COLO829 (cell line): Measurements from ENCODE around the gene TMEM131L.
A peak's percentile ranks its signal among the peaks of the same experiment; 100 is the strongest.
"Not testable (repeated sequence)": the region's sequence is repeated elsewhere in the genome, so short reads cannot be mapped to it uniquely, and the experiment has no call there.

Source experiments
- DNase-seq: peaks from one replicate; pipeline ENCODE4 v3.0.0; 2012; ENCODE audit warnings: low spot score

The TMEM131L gene, protein sequence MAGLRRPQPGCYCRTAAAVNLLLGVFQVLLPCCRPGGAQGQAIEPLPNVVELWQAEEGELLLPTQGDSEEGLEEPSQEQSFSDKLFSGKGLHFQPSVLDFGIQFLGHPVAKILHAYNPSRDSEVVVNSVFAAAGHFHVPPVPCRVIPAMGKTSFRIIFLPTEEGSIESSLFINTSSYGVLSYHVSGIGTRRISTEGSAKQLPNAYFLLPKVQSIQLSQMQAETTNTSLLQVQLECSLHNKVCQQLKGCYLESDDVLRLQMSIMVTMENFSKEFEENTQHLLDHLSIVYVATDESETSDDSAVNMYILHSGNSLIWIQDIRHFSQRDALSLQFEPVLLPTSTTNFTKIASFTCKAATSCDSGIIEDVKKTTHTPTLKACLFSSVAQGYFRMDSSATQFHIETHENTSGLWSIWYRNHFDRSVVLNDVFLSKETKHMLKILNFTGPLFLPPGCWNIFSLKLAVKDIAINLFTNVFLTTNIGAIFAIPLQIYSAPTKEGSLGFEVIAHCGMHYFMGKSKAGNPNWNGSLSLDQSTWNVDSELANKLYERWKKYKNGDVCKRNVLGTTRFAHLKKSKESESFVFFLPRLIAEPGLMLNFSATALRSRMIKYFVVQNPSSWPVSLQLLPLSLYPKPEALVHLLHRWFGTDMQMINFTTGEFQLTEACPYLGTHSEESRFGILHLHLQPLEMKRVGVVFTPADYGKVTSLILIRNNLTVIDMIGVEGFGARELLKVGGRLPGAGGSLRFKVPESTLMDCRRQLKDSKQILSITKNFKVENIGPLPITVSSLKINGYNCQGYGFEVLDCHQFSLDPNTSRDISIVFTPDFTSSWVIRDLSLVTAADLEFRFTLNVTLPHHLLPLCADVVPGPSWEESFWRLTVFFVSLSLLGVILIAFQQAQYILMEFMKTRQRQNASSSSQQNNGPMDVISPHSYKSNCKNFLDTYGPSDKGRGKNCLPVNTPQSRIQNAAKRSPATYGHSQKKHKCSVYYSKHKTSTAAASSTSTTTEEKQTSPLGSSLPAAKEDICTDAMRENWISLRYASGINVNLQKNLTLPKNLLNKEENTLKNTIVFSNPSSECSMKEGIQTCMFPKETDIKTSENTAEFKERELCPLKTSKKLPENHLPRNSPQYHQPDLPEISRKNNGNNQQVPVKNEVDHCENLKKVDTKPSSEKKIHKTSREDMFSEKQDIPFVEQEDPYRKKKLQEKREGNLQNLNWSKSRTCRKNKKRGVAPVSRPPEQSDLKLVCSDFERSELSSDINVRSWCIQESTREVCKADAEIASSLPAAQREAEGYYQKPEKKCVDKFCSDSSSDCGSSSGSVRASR (N-terminal part only)

DNA sequence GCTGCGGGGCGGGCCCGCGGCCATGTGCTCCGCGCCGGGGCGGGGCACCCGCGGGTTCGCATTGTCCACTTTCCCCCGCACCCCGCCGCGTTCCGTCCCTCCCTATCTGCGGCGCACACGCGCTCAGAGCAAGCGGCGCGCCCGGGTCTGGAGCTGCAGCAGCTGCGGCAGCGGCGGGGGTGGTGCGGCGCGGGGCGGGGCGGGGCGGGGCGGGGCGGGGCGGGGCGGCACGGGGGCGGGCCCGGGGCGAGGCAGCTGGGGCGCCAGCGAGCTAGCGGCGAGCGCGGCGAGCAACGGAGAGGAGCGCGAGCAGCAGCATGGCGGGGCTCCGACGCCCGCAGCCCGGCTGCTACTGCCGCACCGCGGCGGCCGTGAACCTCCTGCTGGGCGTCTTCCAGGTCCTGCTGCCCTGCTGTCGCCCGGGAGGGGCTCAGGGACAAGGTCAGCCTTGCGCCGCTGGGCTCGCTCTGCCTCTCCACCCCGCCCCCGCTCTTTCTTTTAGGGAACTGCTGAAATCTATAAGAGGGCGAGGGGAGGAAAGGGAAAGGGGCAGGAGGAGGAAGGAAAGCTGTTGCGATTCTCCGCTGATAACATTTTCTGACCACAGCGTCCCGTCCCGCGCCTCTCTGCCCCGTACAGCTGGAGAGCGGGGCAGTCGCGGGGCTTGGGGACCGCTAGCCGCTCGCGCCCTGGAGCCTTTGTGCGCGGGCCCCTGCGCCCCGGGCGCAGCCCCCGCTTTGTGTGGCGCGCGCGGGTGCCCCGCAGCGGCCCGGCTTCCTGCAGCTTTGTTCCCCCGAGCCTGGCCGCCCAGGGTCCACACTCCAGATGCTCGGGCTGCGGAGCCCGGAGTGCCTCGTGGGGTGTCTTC is at the start of gene TMEM131L:
TMEM131L (plus strand) TSS at position 280 of the 868 bp plus-strand sequence; CDS start at position 318, 38 bp downstream.
- DNase-seq = peak; percentile 36

DNA sequence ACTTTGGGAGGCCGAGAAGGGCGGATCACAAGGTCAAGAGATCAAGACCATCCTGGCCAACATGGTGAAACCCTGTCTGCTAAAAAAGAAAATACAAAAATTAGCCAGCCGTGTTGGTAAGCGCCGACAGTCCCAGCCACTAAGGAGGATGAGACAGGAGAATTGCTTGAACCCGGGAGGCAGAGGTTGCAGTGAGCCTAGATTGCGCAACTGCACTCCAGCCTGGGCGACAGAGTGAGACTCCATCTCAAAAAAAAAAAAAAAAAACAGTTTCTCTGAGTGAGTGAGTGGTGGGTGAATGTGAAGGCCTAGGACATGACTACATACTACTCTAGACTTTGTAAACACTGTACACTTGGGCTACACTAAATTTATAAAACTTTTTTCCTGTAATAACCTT is 49.7 kb upstream of the TMEM131L start:
- not testable (repeated sequence) for DNase-seq

DNA sequence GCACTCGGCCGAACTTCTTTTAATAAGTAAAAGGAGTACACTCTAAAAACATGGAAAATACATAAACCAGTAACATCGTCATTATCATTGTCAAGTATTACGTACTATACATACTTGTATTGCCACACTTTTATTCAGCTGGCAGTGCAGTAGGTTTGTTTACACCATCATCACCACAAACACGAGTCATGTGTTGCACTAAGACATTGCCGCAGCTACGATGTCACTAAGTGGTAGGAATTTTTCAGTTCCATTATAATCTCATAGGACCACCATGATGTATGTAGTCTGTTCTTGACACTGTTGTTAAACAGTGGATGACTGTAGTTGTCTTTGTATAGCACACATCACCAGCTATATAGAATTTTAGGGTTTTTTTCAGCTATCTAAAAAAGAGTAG is 48.0 kb upstream of the TMEM131L start:
- no peak for DNase-seq

DNA sequence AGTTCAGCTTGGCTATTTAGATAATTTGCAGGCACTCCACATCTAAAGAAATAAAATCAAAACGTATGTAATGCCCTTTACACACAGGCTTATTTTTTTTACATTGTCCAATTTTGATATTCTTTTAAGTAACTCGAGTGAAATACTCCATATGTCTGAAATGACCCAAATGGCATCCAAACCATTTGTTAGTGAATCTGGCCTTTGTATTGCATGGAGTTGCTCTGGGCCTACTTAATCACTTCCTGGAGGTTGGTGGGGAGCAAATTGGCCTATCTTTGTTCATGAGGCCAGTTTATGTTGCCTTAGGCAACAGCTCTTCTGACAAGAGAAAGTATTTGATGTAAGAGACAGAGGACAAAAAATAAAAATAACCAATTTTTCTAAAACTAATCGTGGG is 47.6 kb upstream of the TMEM131L start:
- peak; percentile 91 for DNase-seq

DNA sequence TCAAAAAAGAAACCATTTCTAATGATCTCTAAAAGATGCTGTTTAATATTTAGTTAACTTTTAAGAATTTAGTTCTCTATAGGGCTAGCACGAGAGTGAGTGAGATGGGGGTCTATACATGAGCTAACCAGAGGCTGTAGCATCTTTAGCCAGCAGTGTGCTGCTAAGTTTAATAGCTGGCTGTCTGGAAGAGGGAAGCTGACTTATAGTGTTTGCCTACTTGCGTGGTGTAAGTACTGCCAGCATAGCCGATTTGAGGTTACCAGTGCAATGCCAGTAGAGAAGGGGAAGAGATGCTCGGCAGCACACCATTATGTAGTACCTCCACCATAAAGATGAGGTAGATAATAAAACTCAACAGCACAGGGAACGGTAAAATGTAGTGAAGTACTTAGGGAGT is 47.1 kb upstream of the TMEM131L start:
- DNase-seq = no peak

DNA sequence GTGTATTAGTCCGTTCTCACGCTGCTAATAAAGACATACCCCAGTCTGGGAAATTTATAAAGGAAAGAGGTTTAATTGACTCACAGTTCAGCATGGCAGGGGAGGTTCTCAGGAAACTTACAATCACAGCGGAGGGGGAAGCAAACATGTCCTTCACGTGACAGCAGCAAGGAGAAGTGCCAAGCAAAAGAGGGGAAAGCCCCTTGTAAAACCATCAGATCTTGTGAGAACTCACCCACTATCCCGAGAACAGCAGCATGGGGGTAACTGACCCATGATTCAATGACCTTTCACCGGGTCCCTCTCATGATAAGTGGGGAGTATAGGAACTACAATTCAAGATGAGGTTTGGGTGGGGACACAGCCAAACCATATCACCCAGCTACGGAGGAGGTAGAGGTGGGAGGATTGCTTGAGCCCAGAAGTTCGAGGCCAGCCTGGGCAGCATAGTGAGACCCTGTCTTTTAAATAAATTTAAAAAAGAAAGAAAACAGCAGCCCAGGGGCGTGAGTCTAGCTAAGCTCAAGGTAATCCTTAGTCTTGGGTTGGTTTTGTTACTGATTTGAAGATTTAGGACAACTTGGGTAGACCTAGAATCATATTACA is 46.4 kb upstream of the TMEM131L start:
- DNase-seq = no peak

DNA sequence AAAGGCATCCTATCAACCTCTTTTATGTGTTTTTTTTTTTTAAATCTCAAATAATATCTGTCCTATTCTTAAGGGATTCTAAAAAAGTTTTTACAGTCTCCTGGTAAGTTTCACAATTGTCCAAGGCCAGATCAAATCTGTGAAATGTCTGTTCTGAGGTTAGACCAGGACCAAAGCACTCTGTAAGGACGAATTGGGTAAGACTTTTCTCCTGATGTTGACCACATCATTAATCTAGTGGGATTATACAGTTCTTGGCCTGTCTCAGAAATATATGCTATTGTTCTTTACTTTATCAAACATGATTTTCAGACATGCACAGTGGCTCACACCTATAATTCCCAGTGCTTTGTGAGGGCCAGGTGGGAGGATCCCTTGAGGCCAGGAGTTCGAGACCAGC is 45.8 kb upstream of the TMEM131L start:
- DNase-seq = no peak

DNA sequence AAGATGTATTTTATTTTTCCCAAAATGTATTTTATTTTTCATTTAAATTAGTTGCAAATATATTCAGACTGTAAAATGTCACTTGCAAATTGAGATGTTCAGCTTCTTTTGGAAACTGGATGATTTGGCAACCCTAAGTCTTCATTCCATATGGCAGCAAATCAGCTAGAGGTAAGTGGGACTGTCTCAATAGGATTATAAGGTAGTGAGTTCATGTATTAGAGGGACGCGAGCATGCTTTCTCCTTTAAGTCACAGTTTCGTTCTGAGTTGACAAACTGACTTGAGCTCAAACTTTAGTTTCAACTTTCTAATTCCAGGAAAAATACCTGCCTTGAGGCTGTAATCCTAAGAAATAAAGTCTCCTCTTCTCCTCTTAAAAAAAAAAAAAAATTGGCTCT is 44.2 kb upstream of the TMEM131L start:
- no peak for DNase-seq

DNA sequence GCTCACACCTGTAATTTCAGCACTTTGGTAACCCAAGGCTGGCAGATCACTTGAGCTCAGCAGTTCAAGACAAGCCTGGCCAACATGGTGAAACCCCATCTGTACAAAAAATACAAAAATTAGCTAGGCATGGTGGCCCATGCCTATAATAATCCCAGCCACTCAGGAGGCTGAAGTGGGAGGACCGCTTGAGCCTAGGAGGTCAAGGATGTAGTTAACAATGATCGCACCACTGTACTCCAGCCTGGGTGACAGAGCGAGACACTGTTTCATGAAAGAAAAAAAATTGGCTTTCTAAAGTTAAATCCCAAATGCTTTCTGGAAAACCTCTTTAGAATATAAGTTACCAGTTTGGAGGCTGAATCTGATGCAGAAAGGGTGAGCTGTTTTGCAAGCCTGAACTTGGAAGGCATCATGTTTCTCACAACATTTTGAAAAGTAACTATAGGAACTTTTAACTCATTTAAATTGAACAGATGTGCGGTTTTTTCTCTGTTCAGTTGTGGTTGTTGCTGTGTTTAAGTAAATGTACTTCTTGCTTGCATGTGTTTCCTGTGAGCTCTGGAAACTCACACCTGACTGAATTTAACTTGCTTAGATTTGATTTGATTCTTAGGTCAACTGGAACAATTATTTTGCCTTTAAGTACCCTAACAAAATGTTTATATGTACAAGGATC is 39.8 kb upstream of the TMEM131L start:
- DNase-seq = no peak

DNA sequence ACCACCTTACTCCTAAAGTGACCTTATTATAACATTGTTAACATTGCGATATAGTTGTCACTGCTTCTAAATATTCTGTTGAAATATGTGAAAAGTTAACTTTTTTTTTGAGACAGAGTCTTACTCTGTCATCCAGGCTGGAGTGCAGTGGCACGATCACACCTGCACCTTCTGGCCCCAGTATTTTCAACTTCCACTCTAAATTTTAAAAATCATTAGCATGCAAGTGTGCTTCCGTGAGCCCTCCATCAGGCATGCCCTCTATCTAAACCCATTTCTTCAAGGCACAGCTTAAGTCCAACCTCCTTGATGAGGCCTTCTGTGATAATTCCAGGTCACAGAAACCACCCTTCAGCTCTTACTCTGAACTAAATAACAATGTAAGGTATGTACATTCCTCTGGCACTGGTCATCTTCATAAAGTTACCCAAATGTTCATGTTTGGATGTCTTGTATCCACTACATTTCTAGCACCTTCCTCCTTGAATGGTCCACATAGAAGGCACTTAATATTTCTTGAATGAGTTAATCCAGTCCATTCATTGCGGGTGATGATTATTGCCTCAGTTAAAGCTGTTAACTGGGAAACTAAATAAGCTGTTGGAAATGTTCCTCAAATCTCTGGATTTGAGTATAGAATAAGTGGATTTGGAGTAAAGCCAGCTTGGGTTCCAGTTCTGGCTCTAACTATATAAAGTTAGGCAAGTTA is 38.6 kb upstream of the TMEM131L start:
- DNase-seq = no peak

DNA sequence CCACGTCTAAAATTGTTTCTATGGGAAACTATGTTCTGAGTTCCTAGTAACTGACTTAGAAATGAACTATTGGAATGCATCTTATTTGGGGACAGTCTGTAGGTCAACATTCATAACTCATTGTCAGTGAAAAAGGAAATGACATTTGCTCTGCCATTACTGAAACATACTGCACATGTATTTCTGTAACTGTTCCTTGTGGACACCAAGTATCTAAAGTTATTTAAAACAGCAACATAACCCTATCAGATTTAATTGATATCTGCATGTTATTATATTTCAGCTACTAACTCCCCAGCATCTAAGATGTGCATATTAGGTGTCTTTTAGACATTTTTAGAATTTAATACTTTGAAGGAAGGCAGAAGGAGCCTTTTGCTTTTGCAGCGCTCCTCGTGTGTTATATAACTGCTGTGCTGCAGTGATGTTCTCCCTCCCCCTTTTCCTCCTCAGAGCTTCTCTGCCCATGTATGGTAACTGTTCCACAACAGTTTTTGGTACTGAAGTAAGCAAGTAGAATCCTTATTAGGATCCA is 37.2 kb upstream of the TMEM131L start:
- DNase-seq = no peak

DNA sequence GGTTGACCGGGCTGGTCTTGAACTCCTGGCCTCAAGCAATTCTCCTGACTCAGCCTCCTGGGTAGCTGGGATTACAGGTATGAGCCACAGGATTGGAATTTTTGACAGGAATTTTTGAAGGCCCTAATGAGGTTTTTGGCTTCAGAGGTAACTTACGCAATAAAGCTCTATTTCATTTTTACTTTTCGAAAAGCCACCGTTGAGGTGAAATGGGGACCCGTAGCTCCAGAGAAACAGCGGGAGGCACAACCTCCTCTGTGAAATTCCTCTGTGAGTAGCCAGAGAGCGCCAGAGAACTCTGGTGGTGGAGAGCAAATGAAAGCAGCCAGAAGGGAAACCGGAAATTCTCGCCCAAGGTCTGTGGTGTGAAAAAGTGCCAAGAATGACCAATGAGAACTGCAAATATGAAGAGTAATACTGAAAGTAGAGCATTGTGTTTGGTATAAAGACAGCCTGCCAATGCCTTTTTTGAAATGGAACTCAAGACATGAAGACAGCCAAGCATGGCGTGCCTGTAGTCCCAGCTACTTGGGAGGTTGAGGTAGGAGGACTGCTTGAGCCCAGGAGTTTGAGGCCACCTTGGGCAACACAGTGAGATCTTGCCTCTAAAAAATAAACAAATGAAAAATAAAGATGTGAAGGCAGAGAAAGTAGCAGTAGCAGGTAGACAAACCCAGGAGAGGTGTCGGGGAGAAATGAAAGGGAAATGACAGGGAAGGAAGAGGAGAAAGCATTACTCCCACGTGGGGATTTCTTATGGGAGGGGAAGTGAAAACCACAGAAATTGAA is 33.0 kb upstream of the TMEM131L start:
- peak; percentile 78 for DNase-seq

DNA sequence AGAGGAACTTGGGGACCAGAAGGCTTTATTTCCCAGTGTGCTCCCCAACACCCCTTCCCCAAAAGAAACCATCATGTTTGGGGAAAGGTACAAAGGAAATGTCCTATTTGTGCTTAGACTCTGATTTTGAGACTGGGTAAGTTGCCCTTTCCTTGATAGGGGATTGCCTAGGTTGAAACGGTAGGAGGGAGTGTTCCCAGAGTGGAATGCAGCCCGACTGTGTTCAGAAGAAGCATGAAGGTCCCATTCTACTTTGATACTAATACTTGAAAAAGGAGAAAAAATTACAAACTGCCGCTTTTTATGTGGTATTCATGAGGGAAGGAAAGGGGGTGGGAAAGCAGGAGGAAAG is 32.4 kb upstream of the TMEM131L start:
- DNase-seq = no peak

DNA sequence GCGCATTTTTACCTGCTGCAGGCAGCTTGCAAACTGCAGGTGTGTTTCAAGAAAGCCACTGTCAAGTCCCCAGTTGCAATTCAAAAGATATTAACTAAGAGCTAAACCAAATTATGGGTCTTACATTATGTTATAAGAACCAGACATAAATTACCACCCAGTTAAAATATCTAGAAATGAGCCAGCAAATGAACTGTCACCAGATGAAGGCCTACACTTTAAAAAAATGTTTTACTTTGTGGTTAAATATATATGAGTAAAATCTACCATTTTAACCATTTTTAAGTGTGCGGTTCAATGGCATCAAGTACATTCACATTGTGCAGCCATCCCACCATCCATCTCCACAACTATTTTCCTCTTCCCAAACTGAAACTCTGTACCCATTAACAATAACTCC is 32.0 kb upstream of the TMEM131L start:
- no peak for DNase-seq

DNA sequence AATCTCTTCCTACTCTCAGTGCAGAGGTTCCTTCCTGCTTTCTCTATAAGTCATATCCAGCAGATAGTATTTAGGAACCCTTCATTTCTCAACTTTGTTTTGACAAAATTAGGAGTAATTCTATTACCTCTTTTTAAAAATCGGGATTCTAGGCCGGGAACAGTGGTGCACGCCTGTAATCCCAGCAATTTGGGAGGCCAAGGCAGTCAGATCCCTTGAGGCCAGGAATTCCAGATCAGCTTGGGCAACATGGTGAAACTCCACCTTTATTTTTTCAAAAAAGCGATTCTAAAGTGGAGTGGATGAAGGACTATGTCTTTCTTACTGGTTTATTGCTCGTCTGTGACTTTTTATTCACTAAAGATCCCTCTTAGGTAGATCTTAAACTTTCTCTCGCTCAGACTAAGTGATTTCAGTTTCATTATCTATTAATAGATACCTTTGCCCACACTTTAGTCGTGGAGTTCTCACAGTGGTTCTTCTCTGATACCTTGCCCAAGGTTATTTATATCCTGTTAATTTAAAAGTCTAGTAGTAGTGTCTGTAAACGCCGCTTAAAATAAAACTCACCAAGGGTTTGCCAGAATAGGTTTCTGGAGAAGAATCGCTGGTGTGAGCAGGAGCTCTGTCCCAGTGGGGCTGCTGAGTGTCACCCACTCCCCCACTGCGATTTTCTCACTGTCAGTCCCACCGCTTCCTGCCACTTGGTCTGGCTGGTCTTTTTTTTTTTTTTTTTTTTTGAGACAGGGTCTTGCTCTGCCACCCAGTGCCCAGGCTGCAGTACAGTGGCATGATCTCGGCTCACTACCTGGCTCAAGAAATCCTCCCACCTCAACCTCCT is 27.0 kb upstream of the TMEM131L start:
- no peak for DNase-seq

DNA sequence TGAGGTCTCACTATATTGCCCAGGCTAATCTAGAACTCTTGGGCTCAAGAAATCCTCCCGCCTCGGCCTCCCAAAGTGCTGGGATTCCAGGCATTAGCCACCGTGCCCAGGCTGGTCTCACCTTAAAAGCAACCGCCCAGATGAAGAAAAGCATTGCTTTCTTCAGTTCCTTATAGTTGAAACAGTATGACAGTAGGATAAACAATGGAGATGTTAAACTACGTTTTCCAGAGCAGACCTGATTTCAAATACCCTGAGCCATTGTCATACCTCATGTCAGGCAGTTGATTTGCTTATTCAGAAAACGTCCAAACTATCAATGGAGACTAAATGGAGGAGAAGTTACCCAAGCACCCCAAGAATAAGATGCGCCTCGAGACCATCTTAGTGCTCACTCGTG is 26.3 kb upstream of the TMEM131L start:
- no peak for DNase-seq

DNA sequence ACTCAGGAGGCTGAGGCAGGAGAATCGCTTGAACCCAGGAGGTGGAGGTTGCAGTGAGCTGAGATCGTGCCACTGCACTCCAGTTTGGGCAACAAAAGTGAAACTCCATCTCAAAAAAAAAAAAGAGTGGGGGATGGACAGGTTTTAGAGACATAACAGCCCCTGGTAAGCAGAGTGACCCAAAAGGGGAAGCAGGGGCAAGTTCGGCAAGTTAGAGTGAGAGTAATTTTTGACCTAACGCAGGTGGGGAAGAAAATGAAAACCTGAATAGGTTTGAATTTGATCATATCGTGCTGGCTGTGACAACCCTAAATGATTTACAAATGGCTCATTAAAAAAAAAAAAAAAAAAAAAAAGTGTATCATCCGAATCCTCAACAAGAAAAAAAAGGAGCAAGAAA is 25.7 kb upstream of the TMEM131L start:
- no peak for DNase-seq
